Mononuclear cell (primary cell): Measurements from ENCODE around the gene ZDHHC11. TPM values are rescaled to one million over a fixed set of nuclear protein-coding genes. Genes with fewer than 3 reads are reported as not detected.
"Not testable (repeated sequence)": the region's sequence is repeated elsewhere in the genome, so short reads cannot be mapped to it uniquely, and the experiment has no call there.

Experiments
- H3K27me3 ChIP-seq: 2 replicates; pipeline ENCODE4 v1.6.0; 2011; ENCODE audit warnings: low read length, control low read depth; ENCODE audit not compliant: insufficient read depth
- H3K4me1 ChIP-seq: 2 replicates; pipeline ENCODE4 v1.5.1; 2011; ENCODE audit warnings: mild to moderate bottlenecking, low read length, control low read depth; ENCODE audit not compliant: insufficient read depth
- H3K4me3 ChIP-seq: 2 replicates; pipeline ENCODE4 v1.5.1; 2011; ENCODE audit warnings: mild to moderate bottlenecking, low read length, moderate library complexity
- H3K9me3 ChIP-seq: 2 replicates; pipeline ENCODE4 v1.5.1; 2011; ENCODE audit warnings: low read depth, mild to moderate bottlenecking, control low read depth, low read length
- total RNA-seq: library from RNA; depleted of rRNA; stranded (reverse); fragments of >200 nt; gene quantifications from one replicate; pipeline ENCODE4 v1.2.3, GENCODE V29; 2012

Gene ZDHHC11
- total RNA-seq, 1 donor: 1.2 TPM

DNA sequence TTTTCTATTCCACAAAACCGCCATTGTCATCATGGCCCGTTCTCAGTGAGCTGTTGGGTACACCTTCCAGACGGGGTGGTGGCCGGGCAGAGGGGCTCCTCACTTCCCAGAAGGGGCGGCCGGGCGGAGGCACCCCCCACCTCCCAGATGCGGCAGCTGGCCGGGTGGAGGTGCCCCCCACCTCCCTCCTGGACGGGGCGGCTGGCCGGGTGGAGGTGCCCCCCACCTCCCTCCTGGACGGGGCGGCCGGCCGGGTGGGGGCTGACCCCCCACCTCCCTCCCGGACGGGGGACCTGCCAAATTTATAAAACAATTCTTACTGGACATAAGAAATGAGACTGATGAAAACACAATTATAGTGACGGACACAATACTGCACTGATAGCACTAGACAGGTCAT, 22.6 kb downstream of the ZDHHC11 start:
- H3K4me1 ChIP-seq, H3K4me3 ChIP-seq, H3K27me3 ChIP-seq, H3K9me3 ChIP-seq: not testable (repeated sequence)

DNA sequence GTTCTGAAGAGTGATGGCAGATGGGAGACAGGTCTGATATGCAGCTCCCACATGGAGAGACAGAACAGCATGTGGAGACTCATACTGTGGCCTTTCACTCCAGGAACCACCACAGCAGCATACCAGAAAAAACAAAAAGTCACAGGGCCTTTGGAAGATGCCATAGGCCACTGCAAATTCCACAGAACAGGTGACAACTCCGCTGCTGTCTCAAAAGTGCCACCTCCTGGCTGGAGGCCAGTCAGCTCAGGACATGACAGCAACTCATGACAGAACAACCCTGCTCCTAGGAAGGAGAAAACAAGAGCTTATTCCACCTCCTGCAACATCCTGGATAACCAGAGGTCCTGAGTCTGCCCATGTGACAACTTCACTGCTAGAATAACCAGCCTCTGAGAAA, 25.2 kb downstream of the ZDHHC11 start:
- H3K9me3 ChIP-seq, H3K27me3 ChIP-seq, H3K4me3 ChIP-seq, H3K4me1 ChIP-seq: not testable (repeated sequence)

DNA sequence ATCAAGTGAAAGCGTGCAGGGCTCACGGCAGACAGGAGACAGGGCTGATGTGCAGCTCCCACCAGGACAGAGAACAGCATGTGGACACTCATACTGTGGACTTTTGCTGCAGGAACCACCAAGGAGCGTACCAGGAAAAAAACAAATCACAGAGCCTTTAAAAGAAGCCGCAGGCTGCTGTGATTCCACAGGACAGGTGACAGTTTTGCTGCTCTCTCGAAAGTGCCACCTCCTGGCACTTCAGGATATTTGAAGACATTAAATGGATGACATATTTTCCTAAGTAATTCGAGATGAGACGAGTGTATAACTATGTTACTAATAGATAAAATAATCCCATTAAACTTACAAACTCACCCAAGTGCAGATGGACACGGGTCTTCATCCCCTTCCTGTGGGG, 29.3 kb downstream of the ZDHHC11 start:
- no peak overlapping the region for H3K4me3 ChIP-seq
- no peaks in the 10 kb centered on the region for H3K9me3 ChIP-seq
- no peaks in the 10 kb centered on the region for H3K4me1 ChIP-seq
- H3K27me3 ChIP-seq: no peaks in the 10 kb centered on the region

DNA sequence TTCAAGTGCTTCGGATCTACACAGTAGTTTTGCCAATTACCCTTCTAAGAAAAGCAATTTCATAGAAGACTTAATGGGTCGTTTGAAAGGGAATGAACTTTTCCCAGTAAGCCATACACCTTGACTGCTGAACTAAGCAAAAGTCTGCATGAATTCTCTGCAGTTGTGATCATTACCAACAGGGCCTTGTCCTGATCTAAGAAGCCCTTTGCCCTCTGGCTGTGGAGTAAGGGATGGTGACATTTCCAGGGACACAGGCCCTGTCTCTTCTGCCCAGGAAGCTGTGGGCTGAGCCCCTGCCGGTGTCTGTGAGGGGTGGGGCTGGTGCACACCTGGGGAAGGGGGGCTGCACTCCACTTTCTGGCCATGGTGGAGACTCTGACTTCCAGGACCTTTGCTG, 30.5 kb downstream of the ZDHHC11 start:
- Histone ChIP-seq H3K4me3 (no peak overlapping the region), H3K4me1 (no peaks in the 10 kb centered on the region), H3K27me3 (no peaks in the 10 kb centered on the region), H3K9me3 (no peaks in the 10 kb centered on the region)

DNA sequence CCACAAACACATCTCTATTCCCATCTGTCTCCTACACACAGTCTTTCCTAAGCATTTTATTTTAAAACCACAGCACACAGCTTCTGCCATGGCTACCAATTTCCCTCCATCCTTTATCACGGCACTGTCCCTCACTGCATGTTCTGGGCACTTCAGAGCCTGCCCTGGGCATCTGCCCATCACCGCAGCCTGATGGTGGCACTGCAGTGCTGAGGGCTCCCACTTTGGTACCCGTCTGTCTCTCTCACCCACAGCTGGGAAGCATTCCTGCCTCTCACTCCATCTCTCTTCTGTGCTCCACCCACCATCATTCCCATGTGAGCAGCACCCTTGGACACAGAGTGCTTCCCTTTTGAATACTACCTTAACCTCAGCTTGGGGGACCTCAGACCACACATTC, 31.7 kb downstream of the ZDHHC11 start:
- H3K4me3 ChIP-seq: no peak overlapping the region
- H3K27me3 ChIP-seq: no peaks in the 10 kb centered on the region
- H3K9me3 ChIP-seq: no peaks in the 10 kb centered on the region
- no peaks in the 10 kb centered on the region for H3K4me1 ChIP-seq

DNA sequence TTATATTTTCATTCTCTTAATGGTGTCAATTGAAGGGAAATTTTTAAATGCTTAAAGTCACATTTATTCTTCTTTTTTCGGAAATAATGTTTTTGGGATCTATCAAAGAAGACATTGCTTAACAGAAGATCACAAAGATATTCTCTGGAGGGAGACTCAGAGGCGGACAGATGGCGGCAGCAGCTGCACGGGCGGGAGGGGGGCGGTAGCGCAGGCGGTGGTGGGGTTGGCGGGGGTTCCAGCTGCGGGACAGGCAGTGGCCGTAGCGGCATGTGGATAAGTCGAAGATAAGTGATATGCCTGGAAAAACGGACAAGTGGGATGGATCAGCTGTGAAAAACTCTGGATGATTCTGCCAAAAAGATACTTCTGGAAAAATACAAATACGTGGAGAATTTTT, 34.6 kb downstream of the ZDHHC11 start:
- Histone ChIP-seq H3K4me3 (no peak overlapping the region), H3K9me3 (no peaks in the 10 kb centered on the region), H3K27me3 (no peaks in the 10 kb centered on the region), H3K4me1 (no peaks in the 10 kb centered on the region)

DNA sequence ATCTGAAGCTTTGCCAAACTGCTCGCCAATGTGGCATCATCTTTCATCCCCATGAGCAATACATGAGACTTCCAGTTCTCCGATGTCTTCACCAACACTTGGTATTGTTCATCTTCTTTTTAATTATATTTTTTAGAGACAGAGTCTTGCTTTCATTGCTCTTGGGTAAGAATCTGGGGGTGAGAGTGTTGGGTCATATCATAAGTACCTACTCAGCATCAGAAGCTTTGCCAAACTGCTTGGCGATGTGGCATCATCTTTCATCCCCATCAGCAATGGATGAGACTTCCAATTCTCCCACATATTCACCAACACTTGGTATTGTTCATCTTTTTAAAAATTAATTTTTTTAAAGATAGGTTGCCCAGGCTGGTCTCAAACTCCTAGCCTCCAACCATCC, 35.3 kb downstream of the ZDHHC11 start:
- H3K9me3 ChIP-seq: no peaks in the 10 kb centered on the region
- H3K27me3 ChIP-seq: no peaks in the 10 kb centered on the region
- no peaks in the 10 kb centered on the region for H3K4me1 ChIP-seq

DNA sequence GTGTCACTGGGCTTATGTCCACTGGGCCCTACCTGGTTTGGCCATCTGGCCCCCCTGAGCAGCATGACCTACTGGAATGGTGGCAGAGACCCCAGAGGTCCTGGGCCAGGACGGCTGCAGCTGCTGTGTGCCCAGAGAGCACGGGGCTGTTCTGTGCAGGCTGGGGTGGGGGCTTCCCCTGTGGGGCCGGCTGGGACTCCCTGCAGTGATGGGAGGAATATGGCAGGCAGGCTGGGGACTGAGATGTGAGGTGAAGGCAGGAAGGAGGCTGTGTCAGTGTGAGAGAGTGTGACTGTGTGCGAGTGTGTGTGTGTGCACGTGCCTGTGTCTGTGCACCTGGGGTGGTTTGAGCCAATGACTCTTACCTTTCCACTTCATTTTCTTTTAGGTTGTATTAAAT, 37.2 kb downstream of the ZDHHC11 start:
- H3K27me3 ChIP-seq, H3K9me3 ChIP-seq, H3K4me1 ChIP-seq, H3K4me3 ChIP-seq: not testable (repeated sequence)

More for the DNA sequence above, 35.3 kb downstream of the ZDHHC11 start:
- H3K4me3 ChIP-seq: no peak overlapping the region

DNA sequence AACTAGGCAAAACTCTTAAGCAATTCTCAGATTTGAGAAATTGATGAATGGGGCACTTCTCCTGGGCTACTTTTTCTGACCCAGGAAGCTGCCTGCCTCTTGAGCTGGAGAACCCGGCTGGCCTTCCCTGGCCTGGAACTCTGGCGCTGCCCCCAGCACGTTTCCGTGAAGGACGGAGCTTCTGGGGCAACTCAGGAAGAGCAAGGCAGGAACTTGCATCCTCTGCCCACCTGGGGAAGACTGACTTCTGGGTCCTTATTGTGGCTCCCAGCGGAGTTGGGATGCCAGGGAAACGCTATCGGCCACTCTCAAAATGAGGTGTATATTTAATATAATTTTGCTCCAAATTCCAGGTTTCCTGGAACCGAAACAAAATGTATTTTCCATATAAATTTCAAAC, 39.4 kb downstream of the ZDHHC11 start:
- not testable (repeated sequence) for H3K9me3 ChIP-seq, H3K4me3 ChIP-seq, H3K4me1 ChIP-seq, H3K27me3 ChIP-seq

DNA sequence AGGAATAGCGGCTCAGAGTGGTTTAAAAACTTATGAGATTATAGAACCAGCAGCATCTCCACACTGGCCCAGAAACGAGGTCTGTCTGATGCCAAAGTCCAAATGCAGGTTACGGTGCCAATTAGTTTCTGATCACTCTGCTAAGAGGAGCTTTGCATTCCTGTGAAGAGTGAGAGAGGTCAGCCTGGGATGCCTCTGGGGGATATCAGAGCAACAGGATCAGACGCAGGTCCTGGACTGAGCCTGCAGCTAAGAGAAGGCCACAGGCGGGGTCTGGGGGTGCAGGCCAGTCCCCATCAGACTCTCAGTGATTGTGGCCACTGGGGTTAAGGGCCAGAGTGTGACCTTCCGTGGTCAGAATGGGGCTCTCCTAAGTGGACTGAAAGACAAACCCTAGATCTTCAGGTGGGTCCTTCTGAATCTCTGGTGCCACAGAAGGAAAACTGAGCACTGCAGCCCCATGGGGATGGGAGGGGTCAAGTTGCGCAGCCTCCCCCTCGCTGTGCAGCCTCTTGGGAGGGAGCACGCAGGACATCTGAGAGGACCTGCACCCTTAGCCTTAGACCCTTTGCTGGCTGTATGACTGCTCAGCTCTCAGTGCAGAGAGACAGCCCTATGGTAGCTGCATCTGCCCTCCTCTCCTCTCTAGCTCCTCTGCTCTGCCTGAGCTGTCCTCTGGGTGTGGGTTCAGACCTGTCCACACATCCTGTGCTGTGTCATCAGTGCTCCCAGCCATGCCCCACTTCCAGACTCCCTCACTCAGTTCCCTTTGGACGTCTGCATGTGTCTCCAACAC, 42.9 kb downstream of the ZDHHC11 start:
- not testable (repeated sequence) for H3K27me3 ChIP-seq, H3K4me1 ChIP-seq, H3K9me3 ChIP-seq, H3K4me3 ChIP-seq

DNA sequence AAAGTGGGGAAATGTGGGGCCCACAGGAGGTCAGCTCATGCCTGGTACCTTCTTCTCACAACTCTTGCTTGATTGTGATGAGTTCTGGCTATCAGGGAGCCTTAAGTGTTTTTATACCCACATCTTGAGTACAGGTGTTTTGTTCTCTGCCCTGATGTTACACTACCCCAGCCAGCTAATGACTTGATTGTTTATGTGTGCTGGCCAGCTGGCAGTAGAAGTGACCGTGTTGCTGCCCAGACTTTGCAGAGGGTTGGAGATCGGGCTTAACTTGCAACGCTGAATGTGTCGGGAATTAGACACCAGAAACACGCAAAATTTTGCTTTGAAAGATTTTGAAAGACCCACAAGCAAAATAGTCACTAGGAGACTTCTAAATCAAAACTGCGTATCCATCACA, 49.3 kb downstream of the ZDHHC11 start:
- Histone ChIP-seq H3K9me3 (peaks cover 8% of the 10 kb centered on the region), H3K4me3 (no peak overlapping the region), H3K27me3 (peaks cover 6% of the 10 kb centered on the region), H3K4me1 (no peaks in the 10 kb centered on the region)

DNA sequence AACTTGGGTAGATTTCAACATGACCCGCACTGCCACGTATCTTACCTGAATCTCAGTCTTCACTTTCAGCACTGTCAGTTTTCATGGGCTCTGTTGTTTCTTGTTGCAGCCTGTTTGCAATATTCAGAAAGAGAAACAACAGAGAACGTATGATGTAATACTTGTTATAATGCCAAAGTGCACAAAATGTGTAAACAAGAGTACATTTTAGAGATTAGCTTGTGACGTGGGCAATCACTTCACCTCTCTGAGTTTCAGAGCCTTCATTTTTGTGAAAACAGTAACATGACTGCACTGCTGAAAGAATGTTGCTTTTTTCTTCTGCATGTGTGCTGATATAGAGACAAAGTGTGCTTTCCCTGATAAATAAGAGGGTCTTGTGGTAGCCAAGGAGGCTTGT, 49.7 kb downstream of the ZDHHC11 start:
- not testable (repeated sequence) for H3K4me3 ChIP-seq, H3K9me3 ChIP-seq, H3K27me3 ChIP-seq, H3K4me1 ChIP-seq

DNA sequence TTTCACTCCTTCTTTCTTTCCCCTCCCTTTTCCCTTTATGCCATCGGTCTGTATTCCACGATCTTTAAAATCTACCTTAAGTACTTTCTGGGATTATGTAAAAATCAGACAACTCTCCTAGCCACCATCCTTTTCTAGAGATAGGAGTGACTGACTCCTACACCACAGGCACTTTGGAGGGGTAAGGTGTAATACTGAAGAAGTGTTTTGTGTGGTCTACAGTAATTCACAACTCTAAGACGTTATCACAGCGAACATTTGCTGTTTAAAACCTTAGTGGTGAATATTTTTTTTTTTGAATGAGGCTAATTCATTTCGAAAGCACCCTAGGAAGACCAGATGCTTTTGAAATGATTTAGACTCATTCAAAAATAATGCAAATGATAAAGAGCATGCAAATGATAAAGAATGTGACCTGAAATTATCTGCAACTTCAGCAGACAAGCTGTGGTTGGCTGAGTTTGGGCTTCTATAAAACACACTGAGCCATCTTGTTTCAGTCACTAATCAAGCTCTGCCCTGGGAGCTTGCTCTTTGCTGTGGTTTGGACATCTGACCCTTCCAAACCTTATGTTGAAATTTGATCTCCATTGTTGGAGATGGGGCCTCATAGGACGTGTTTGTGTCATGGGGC, 52.2 kb downstream of the ZDHHC11 start:
- not testable (repeated sequence) for H3K9me3 ChIP-seq

DNA sequence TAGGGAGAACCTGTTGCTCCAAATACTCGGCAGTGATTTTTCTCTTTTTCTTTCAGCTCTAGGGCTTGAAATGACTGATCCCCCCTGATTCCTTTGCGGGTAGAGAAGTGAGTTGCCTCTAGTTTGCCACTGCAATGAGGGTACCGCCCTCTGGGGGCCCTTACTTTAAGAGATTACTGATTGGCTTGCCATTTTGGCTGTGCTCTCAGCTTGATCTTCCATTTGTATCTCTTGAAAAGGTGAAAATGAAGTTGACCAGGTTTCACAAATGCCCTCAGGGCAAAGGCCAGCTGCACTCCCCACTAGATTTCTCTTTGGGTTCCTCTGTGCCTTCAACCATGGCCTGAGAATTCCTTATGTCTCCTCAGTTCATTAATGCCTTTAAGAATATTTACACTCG, 52.8 kb downstream of the ZDHHC11 start:
- not testable (repeated sequence) for H3K4me1 ChIP-seq, H3K27me3 ChIP-seq, H3K4me3 ChIP-seq, H3K9me3 ChIP-seq

More for the DNA sequence above, 52.2 kb downstream of the ZDHHC11 start:
- H3K4me3 ChIP-seq, H3K27me3 ChIP-seq, H3K4me1 ChIP-seq: not testable (repeated sequence)

DNA sequence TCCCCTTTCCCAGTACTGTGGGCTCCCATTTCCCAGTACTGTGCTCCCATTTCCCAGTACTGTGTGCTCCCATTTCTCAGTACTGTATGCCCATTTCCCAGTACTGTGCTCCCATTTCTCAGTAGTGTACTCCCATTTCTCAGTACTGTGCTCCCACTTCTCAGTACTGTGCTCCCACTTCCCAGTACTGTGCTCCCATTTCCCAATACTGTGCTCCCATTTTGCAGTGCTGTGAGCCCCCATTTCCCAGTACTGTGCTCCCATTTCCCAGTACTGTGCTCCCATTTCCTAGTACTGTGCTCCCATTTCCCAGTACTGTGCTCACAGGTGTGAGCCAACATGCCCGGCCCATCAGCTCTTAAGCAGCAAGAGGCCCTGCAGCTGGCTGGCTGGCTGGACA, 54.9 kb downstream of the ZDHHC11 start:
- H3K27me3 ChIP-seq, H3K9me3 ChIP-seq, H3K4me1 ChIP-seq, H3K4me3 ChIP-seq: not testable (repeated sequence)

DNA sequence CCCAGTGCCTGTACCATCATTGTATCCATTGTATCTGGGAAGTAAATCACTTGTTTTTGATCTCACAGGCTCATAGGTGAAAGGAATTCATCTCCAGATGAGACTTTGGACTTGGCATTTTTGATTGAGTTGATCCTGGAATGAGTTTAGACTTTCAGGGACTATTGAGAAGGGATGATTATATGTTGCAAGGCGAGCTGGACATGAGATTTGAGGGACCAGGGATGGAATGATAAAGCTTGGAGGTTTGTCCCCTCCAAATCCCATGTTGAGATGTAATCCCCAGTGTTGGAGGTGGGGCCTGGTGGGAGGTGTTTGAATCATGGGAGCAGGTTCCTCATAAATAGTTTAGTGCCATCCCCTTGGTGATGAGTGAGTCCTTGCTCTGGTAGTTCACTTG, 55.8 kb downstream of the ZDHHC11 start:
- not testable (repeated sequence) for H3K27me3 ChIP-seq, H3K4me3 ChIP-seq, H3K4me1 ChIP-seq, H3K9me3 ChIP-seq
